HG02973 (cell line): ENCODE measurements around the gene TMEM40.
"Not testable (repeated sequence)": the region's sequence is repeated elsewhere in the genome, so short reads cannot be mapped to it uniquely, and the experiment has no call there.

ENCODE experiments used
- ATAC-seq: cut with Tn5 transposase; IDR thresholded peaks from one replicate; pipeline ENCODE4 v1.9.1; 2021; ENCODE audit warnings: moderate library complexity; ENCODE audit not compliant: unreplicated experiment

The TMEM40 gene

DNA sequence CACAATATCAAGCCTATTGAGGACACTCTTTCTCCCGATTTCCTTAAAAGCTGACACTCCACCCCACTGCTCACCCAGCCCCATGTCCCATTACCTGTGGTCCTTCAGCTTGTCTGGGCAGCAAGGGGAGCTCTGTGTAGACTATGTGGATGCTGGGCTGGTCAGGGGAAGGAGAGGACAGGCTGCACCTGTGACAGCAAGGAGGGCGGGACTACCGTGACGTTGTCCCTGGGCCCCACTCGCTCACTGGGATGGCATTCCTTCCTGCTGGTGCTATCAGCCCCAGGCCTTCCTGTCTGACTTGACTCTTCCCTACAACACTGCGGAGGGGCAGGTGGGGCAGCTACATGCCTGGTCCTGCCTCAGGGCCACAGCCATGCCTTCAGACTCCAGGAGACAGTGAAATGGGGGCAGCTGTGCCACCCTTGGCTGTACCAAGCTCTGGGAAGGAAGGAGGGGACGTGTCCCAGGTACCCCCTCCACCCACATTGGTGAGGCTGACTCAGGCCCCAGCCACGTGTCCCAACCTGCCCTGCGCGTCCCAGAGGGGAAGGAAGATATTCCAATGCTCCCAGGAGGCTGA is at the start of gene TMEM40:
TMEM40 (minus strand) TSS at position 163 of the 583 bp plus-strand sequence. CDS start 9,427 bp downstream, outside the sequence.
- no peak for ATAC-seq

GRCh38 chr3:12808587-12808986 is 49.5 kb upstream of the TMEM40 start:
- ATAC-seq = no peak

GRCh38 chr3:12807601-12808359 is 48.7 kb upstream of the TMEM40 start:
- ATAC-seq = no peak

DNA sequence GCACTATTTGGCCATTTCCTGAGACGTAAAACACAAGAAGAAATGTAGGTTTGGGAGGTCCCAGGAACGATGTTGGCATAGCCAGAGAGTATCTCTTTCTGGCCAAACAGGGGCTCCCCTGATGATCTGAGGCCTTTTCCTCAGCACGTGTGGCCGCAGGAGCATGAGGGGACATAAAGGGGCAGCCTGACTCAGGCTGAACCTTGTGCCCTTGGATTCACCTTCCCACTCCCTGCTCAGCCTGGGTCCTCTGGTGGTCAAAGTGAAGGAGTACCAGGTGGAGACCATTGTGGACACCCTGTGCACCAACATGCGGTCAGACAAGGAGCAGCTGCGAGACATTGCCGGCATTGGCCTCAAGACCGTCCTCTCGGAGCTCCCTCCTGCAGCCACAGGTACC is 48.0 kb upstream of the TMEM40 start:
- no peak for ATAC-seq

- no peak for ATAC-seq
These were observed 44.3 kb upstream of the TMEM40 start for GRCh38 chr3:12803371-12803770.

DNA sequence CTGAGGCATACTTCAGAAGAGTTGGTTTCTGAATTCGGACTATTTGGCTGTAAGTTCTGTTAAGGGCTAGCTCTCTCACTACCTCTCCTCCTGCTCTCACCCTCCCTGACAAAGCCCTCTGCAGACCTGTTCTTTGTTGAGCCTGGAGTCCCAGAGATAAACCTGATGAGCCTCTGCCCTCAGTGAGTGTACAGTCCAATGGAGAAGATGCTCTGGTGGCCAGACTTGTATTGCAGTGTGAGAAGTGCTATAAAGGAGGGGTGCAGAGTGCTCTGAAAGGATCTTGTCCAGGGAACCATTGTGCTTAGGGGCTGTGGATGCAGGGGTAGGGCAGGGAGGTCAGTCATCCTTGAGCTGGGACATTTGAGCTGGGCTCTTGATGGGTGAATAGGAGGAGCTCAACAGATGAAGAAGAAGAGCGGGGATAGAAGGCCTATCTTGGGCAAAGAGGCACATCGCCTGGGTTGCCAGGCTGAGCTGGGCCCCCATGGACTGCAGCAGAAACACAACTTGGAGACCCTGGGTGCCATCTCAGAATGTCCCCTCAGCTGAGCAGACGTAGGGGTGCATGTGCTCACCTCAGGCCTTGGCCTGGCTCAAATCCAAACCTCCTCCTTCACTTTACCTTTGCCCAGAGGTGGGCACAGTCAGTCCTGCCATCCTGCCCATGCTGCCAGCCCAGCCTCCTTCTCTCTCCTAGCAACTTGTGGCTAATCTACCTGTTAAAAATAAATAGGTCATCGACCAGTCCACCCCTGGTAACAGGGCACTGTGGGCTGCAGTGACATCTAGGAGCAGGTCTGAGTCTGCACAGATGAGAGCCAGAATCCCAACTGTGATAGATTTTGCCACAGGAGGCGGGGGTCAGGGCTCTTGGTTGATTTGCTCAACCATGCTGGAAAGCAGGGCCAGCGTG is 40.7 kb upstream of the TMEM40 start:
- ATAC-seq = no peak

GRCh38 chr3:12798559-12799179 is 39.6 kb upstream of the TMEM40 start:
- no peak for ATAC-seq

DNA sequence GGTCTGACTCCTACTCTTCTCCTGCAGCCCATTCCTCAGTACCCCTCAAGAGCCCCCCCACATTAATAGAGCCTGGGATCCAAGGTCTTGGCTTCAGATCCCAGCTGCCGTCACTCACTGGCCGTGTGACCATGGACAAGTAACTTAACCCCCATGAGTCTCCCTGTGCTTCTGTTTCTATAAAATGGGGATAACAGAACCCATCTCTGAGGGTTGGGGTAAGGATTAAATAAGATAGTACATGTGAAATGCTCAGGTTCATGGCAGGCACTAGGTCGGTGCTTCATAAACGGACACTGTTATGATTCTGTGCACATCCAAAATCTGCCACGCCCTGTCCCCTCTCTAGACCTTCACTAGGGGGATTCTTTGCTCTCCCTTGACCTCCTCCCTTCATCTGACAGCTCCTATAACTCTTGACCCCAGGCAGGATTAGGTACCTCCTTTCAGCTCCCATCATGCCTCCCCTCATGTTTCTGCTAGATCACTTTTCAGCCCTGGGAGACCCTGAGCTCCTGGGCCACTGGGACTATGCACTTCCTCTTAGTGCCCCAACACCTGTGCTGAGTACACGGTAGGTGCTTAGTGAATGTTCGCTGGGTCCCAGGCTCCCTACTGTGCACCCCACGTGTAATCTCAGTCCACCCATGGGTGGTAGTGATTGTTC is 39.0 kb upstream of the TMEM40 start:
- no peak for ATAC-seq

DNA sequence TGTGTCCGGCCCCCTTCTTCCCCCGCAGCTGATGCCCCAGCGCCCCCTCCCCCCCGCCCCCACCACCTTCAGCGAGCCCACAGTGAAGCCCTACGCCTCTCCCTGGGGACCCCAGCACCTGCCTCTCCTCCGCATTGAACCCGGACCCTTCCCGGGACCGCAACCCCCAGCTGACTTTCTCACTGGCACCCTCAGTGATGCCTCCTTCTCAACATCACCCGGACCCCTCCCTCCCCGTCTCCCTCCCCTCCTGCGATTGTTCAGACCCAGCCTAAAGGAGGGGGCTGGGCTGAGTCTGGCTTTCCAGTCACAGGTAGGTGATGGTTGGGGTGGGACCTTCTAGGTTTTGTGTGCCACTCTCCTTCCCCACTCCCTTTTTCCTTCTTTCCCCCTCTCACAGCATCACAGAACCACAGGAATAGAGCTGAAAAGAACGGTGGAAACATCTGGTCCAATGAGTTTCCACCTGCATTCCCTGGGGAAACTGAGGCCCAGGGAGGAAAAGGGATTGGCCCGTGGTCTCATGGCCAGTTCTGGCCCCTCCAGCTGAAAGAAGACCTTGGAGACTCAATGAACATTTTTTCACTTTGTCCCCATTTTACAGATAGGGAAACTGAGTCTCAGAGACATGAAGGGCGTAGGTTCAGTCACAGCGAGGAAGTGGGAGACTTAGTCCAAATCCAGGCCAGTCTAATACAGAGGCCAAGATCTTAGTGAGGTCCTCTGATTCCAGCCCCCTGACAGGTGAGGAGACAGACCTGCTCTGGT is 38.2 kb upstream of the TMEM40 start:
- no peak for ATAC-seq

DNA sequence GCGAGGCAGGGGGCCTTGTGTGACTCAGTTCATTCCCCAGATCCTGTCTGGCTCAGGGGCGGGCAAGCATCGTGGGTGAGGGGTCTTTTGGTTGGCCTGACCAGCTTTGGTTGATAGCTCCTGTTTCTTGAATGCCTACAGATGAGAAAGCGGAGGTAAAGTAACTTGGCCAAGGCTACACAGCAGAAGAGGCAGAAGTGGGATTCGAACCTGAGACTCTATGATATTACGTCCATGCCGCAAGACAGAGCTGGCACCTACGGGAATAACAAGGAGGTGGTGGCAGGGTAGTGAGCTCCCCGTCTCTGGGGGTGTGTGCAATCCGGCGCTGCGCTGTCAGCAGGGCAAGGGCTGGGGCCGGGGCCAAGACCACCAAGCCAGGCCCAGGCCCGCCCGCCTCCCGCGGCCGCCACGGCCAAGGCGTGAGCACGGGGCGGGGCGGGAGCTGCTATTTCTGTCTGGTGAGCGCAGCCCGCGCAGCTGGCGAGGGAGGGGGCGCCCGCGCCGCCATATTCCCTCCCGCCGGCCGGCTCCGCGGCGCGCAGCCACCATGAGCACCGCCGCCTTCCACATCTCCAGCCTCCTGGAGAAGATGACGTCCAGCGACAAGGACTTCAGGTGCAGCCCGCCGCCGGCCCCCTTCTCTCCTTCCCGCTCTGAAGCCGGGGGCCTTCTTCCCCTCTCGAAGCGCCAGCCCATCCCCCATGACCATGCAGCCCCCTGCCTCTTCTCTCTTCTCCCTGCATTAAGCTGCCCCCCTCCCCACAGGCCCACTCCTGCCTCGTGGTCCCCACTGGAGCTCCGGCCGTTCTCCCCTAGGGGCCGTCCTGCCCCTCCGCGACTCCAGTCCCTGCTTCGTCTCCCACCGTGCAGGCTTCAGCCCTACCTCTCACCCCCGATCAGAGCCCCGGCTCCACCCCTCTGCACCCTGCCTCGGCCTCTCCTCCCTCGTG is 37.4 kb upstream of the TMEM40 start, which contains the start of gene CAND2:
CAND2 (plus strand) TSS at position 510 of the 953 bp plus-strand sequence; CDS start at position 551, 41 bp downstream.
- no peak for ATAC-seq

- no peak for ATAC-seq
These were observed 34.6 kb upstream of the TMEM40 start for GRCh38 chr3:12793701-12794100.

- ATAC-seq = no peak
These were observed 32.4 kb upstream of the TMEM40 start for GRCh38 chr3:12791430-12791829.

GRCh38 chr3:12787967-12788690 is 29.1 kb upstream of the TMEM40 start:
- not testable (repeated sequence) for ATAC-seq

DNA sequence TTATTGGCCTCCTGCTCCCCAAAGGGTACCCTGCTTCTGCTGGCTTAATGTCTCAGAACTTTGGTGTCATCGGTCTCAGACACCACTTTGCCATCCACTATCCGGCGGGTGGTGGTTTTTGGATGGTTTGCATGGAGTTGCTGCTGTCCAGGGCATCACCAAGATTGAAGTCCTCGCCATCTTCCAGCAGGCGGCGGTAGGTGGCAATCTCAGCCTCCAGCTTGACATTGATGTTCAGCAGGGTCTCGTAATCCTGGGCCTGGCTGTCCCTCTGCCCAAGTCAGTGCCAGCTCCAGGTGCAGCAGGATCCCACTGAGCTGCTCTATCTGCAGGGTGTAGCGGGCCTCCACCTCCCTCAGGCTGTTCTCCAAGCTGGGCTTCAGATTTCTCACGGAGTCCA is 28.3 kb upstream of the TMEM40 start:
- ATAC-seq = not testable (repeated sequence)

GRCh38 chr3:12785096-12785495 is 26.0 kb upstream of the TMEM40 start:
- ATAC-seq = no peak

GRCh38 chr3:12782172-12782815 is 23.2 kb upstream of the TMEM40 start:
- ATAC-seq = no peak

- no peak for ATAC-seq
These were observed 21.7 kb upstream of the TMEM40 start for GRCh38 chr3:12780751-12781150.
